HuH-7 (cell line): ENCODE data around the gene RAVER1.
"Not testable (repeated sequence)": the region's sequence is repeated elsewhere in the genome, so short reads cannot be mapped to it uniquely, and the experiment has no call there.

Experiments used
- DNase-seq: peaks from one replicate; pipeline ENCODE4 v3.0.0; 2011; ENCODE audit warnings: low spot score

The RAVER1 gene

DNA sequence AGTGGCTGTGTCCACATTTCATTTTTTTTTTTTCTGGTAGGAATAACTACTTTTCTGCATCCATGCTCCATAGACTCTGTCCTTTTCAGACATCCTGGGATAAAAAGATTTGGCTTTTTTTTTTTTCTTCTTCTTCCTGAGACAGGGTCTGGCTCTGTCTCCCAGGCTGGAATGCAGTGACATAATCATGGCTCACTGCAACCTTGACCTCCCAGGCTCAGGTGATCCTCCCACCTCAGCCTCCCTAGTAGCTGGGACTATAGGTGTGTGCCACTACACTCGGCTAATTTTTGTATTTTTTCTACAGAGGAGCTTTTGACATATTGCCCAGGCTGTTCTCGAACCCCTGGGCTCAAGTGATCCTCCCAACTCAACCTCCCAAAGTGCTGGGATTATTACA lies 10.2 kb upstream of the RAVER1 start:
- DNase-seq: no peak

DNA sequence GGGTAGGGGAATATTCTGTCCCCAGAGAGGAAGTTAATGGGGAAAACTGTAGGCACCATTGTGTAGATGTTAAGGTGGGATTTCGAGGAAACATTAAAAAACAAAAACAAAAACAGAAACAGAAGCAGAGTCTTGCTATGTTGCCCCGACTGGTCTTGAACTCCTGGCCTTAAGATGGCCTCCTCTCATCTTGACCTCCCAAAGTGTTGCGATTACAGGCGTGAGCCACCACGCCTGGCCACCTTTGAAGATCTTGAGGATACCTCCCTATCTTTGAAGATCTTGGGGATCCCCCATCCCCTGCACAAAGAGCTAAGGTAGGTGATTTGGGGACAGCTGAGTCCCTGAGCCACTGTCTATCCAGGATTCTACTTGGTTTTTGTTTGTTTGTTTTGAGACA lies 6.6 kb upstream of the RAVER1 start:
- no peak for DNase-seq

DNA sequence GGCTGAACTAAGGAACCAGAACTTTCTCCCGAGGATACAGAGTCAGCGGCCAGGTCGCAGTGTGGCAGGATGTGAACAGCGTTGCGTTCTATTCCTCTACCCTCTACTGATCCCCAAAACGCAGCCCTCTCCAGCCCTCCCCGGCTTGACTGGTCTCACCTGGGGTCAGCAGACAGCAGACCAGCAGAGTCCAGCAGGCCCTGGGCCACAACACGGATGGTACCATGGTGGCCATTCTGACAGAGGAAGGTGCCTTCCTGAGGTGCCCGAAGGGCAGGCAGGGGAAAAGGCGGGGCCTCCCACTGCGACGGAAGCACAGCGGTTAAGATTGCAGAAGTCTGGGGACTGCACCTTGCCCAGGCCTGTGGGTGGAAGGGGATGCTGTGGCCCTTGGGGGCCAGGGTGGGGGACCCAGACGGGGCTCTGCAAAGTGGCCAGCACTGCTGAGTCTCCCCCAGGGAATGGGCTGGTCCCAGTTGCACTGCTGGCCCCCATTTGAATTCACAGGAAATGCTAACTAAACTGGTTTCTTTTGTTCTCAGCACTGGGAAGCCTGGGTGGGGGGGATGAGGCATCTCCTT lies 6.1 kb upstream of the RAVER1 start, which contains the start of gene ICAM3:
ICAM3 (minus strand) TSS at position 245 of the 581 bp plus-strand sequence; CDS start at position 235, 10 bp downstream.
- DNase-seq: no peak

DNA sequence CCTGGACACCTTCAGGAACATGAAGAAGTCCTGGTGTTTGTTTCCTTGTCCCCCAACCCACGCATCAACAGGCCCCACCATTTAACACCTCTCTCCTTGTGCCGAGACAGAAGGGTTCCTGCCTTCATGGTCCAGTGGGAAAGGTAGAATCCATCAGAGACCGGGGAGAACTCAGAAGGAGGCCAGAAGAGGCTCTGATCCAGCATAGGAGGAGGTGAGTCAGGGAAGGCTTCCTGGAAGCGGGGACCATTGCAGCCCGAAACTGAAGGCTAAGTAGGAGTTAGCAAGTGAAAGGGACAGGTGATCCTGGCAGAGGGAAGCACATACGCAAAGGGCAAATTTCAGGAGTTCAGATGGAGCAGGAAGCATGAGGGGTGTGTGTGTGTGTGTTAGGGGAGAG lies 5.6 kb upstream of the RAVER1 start:
- no peak for DNase-seq

DNA sequence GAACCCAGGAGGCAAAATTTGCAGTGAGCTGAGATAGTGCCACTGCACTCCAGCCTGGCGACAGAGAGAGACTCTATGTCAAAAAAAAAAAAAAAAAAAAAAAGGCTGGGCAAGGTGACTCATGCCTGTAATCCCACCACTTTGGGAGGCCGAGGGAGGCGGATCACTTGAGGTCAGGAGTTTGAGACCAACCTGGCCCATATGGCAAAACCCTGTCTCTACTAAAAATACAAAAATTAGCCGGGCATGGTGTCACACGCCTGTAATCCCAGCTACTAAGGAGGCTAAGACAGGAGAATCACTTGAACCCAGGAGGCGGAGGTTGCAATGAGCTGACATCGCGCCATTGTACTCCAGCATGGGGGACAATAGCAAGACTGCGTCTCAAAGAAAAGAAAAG lies 3.4 kb upstream of the RAVER1 start:
- not testable (repeated sequence) for DNase-seq

DNA sequence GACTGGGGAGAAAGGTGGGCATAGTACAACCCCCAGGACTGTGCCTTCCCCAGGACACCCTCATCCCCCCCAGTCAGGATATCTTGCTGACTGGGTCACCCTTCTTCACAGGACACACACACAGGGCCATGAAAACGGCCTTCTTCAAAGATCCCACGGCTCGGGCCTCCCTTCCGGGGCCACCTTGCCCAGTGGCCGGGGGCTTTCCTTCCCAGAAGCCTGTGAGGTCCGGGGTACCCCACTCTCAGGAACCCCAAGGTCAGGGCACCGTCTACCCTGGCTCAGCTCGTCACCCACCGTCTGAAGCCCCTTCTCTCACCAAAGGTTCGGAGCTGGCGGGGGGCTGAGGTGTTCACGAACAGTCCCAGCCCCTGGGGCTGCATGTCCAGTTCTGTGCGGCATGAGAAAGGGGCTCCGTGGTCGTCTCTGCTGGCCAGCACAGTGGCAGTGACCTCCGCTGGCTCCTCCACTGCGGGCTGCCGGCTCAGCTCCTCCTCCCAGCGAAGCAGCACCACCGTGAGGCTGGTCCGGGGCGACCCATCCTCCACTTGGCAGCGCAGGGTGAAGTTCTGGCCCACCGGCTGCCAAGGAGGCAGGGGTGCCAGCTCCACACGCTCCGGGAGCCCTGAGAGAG lies 2.1 kb upstream of the RAVER1 start:
- no peak for DNase-seq

DNA sequence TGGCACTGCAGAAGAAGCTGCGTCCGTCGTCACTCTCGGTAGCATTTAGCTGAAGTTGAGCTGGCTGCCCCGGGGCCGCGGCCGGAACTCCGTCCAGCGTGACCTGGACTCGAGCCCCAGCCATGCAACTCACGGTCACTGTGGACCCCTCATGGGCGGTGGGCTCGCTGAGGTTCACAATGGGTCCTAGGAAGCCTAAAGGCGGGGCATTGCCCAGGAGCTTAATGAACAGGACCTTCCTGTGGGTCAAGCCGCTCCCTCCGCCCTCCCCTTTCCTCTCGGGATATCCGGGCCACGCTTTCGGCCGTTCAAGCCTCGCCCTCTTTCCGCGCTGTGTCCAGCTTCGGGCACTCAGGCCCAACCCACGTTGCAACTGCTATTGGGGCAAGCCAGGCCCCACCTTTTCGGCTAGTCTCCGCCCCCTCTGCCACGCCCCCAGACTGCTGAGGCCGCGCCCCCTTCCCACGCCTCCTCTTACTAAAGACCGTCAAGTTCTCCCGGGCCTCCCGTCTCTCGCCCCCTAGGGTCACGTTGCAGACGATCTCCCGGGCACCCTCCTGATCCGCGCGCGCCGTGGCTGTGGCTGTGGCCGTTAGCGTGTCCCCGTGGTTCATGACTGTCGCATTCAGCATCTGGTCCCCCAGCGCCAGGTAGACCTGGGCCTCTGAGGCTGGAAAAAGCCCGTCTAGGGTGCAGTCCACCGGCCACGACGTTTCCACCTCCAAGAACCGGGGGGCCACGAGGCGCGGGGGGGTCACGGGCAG lies 1.4 kb upstream of the RAVER1 start:
- peak; percentile 85 for DNase-seq

DNA sequence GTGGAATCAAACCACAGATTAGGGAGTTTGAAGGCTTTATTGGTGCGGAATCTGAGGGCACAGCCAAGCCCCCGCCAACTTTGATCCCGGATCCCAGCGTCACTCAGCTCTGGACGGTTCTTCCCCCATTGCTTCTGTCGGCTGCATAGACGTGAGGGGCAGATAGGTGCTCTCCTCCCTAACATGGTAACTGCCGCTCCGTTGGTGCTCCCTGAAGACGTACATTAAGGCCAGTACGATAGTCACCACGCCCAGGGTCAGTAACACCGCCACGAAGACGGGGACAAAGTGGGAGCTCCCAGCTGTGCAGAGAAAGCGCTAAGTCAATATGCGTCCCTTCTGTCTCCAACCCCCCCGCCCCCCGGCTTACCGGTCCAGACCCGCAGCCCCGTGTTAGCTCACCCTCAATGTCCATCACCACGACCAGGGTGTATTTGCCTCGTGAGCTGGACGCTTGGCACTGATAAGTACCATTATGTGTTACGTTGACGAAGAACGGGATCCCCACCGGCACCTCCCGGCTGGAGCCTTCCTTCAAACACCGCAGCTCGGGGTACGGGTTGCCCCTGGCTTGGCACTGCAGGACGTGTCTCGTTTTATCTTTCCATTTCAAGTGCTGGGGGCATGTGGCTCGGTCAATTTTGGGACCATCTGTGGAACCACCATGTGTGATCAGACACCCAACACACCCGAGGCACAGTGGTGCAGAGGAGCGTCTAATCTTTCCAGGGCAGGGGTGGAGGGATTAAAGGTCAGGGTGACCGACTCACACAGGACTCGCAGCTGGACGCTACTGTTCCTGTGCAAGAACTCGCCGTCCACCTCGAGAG lies 644 bp upstream of the RAVER1 start:
- no peak for DNase-seq

DNA sequence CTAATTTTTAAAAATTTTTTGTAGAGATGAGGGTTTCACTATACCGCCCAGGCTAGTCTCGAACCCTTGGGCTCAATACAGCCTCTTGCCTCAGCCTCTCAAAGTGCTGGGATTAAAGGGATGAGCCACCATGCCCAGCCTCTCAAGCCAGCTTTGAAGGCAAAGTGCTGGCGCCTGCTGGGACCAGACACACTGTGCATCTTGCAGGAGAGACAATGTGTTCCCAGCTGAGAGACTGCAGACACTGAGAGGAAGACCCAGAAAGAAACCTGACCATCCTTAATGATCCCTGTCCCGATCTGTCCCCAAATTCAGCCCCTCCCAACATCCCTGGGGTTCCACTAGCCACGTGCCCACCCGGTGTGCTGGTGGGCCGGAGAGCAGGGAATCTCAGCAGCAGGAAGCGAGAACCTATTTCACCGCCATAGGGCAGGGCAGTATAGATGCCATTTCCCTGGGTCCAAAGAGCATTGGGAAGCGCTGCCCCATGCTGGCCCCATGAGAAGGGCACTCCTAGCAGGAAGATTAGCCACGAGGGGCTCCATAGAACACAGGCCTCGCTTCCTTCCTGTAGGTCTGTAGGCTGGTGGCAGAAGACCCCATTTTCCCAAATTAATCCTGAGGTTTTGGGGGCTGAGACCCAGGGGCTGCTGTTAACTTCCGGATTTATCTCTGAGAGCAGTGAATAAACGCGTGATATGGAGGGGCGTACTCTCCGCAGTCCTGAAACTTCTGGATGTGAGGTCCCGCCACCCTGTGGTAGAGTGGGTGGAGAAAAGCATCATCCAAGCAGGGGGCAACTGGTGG lies 968 bp downstream of the RAVER1 start:
- no peak for DNase-seq

DNA sequence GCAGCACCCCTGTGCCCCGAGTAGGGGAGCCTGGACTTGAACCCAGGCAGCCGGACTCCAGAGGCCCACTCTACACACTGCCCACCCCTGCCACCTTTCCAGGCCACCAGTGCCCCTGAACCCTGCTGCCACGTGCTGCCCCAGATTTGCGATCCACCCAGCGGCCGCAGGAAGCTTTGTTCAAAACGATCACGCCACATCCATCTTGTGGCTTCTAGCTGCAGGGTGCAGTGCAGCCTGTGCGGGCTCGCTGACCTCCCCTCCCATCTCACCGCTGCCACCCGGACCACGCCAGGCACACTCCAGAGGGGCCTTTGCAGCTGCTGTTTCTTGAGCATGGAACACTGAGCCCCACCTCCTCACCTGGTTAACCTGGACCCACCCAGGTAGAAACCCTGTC lies 3.8 kb downstream of the RAVER1 start:
- DNase-seq: no peak

DNA sequence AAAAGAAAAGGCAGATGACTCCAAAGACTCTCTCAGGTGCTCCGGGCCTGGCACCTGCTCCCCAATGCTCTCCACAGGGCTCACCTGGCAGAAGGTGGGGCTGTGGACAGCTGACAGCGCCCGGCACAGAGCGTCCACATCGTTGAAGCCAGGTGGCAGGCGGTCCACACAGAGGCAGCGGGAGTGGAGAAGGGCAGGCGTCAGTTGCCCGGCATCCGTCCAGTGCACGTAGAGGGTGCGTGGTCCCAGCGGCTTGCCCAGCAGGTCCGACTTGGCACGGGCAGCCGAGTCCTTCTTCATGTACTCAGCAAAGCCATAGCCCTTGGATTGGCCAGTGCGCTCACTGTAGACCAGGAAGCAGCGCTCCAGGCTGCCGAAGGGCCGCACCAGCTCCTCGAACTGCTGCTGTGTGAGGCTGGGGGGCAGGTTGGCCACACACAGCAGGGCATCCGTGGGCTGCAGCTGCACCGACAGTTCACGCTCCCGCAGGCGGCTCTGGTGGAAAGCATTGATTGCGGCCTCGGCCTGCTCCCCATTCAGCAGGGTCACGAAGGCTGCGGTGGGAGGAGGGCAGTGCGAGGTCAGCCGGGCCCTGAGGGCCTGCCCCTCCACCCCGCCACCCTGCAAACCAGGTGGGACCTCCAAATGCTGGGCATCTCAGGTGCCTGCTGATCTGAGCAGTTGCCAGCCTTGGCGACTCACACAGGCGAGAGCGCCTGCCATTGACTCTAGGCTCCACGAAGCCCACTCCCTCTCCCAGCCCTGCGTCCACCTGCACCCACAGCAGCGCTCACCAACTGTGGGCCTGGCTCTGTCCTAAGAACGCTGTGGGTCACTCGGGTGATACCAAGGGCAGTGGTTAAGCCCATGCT lies 4.5 kb downstream of the RAVER1 start:
- DNase-seq: no peak

DNA sequence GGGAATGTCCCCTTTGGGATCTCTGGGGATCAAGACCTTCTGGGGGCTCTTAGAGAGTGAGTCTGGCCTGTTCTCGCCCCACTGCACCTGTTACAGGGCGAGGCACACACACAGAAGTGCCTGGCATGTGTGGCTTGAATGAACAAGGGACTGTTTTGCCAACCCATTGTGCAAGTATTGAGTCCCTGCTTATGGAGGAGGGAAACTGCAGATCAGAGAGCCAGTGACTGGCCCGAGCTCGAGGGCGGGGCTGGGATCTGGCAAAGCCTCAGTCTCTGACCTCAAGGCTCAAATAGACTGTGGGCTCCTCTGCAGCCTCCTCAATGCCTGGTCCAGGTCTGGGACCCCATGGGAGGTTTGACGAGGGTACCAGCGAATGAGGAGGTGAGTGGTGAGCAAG lies 5.5 kb downstream of the RAVER1 start:
- no peak for DNase-seq

DNA sequence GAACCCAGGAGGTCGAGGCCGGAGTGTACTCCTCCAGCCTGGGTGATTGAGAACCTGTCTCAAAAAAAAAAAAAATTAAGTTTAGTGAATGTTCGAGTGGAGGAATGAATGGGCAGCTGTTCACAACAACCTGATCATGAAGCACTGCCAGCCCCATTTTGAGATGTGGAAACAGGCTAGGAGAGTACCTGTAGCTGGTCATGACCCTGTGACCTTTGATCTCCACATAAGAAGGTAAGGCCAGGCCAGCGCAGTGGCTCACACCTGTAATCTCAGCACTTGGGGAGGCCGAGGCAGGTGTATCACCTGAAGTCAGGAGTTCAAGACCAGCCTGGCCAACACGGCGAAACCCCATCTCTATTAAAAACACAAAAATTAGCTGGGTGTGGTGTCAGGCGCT lies 7.6 kb downstream of the RAVER1 start:
- no peak for DNase-seq

DNA sequence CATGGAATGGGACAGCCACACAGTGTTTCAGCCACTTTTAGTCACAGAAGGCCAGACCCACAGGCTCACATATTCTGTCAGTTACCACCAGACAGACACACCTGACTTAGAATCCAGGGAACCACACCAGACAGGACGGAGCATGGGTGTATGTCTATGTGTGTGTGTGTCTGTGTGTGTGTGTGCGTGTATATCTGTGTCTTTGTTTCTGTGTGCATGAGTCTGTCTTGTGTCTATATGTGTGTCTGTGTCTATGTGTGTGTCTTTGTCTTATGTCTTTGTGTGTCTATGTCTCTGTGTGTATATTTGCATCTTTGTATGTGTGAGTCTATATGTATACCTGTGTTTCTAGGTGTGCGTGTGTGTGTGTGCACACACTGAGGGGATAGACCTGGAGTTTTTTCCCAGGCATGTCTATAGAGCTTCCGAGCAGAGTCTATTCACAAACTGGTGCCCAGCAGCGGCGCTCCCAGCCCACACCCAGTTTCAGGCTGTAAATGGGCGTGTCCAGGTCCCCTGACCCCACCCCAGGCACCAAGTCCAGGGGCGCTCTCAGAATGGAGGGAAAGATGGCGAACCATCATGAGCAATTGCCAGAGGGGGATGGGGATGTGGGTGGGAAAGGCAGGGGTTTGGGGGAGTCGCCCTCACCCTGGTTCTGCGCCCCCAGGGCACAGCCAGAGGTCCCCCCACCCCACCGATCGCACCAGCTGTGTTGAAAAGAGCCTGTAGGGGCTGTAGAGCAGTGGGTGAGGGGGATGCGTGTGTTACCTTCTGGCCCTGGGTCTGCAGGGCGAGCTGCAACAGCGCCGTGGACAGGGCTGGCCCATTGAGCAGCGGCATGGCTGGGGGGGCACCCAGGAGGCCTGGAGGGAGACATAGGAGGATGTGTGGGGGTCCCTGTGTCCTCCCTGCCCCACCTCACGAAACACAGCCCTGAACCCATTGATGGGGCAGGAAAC lies 11.2 kb downstream of the RAVER1 start:
- DNase-seq: no peak

DNA sequence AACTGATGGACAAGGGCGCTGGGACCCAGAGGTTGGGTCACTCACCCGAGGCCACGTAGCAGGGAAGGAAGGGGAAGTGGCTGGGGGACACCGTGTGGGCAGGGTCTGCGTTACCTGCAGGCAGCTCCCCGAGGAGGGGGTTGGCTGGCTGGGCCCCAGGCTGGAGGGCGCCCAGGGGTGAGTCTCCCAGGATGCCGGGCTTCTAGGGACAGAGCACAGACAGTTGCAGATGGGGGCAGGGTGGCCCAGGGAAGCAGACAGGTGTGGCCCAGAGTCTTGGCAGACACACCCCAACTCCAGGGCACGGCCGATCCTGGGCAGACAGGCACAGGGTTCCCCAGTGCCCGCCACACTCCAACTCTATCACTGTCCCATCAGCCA lies 11.9 kb downstream of the RAVER1 start:
- DNase-seq: no peak

DNA sequence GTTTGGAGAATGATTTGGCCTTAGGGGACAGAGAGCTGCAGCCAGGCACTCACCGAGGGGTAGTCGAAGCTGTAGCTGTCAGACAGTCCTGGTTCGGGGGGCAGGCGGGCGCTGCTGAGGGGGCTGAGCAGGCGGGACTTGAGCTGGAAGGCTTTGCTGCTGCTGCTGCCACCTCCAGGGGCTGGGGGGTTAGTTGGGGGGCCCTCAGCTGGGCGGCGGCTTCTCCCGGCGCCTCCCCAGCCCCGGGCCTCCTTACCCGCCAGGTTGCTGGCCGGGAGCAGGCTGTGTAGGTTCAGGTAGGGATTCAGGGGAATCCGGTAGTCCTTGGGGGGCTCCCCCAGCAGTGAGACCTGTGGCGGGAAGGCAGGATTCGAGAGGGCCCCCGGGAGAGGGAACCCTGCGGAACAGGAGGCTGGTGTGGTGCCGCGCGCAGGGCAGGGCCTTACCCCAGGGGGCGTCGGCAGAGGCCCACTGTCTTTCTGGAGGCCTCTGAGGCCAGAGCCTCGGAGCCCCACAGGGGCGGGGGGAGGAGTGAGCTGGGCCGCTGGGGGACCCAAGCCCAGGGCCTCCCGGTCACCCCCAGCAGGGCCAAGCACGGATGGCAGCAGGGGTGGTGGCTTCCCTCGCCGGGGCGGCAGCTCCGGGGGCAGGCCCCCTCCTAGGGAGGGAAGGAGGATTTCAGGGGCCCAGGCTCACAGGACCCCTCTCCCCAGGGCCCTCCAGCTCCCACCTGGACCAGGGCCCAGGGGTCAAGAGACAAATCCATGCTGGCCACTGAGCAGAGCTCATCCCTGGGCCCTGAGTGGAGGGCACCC lies 12.5 kb downstream of the RAVER1 start:
- no peak for DNase-seq

DNA sequence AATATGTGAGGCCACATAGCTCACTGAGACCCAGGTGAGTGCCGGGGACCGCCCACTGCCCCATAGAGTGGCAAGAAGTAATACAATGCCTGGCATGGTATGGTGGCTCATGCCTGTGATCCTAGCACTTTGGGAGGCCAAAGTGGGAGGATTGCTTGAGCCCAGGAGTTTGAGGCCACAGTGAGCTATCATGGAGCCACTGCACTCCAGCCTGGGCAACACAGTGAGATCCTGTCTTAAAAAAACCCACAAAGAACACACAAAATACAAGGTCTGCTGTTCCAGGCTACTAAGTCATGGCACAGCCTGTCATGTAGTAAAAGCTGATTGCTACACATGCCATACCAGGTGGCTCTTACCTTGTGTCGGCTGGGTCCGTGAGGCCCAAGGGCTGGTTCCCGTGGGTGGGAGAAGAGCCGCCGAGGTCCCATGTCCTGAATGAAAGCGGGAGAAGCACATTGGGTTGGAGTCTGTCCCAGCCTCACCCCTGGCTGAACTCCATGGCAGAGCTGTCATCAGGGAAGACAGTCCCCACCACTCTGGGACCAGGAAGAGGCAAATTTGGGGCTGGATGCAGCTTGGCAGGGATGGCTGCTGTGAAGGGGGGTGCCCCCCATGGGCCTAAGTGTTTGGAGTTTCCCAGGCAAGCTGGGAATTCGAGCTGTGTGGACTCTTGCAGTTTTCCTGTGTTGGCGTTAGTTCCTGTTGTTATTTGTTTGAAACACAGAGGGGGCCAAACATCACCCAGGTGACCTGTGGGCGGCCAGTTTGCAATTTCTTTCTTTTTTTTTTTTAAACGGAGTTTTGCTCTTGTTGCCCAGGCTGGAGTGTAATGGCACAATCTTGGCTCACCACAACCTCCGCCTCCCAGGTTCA lies 14.3 kb downstream of the RAVER1 start:
- no peak for DNase-seq
